ENCODE measurements around the gene TRIM34.

GRCh38 chr11:5671831-5672230, 47.0 kb downstream of the TRIM34 start:
- TF ChIP-seq EZH2 (IDR thresholded peaks at IDR 0.05; ENCODE audit: insufficient read depth, poor library complexity, severe bottlenecking) (no peak), EZH2phosphoT487 (IDR thresholded peaks at IDR 0.05; ENCODE audit: insufficient read depth, low read depth) (no peak)
